ENCODE measurements around the gene SPANXD.

Gene SPANXD

GRCh38 chrX:141724186-141724585, 25.6 kb upstream of the SPANXD start:
- Histone ChIP-seq H3K9ac (no peak overlapping the region), H3K4me2 (ENCODE audit: low read length) (no peak overlapping the region), H3K4me1 (no peaks in the 10 kb centered on the region), H3K27me3 (ENCODE audit: control insufficient read depth, insufficient read depth, low read length) (no peaks in the 10 kb centered on the region), H3K36me3 (ENCODE audit: control insufficient read depth, insufficient read depth, low read length) (no peaks in the 10 kb centered on the region), H3K79me2 (no peaks in the 10 kb centered on the region), H3K4me3 (ENCODE audit: low read depth, low read length) (no peak overlapping the region), H3K9me3 (ENCODE audit: control insufficient read depth, low read length) (no peaks in the 10 kb centered on the region), H3K27ac (no peak overlapping the region), H2AFZ (no peak overlapping the region)
- TF ChIP-seq CTCF (IDR thresholded peaks at IDR 0.05): no peak

- H3K79me2 ChIP-seq: no peaks in the 10 kb centered on the region
- H2AFZ ChIP-seq: no peak overlapping the region
- no peaks in the 10 kb centered on the region for H3K27me3 ChIP-seq (ENCODE audit: control insufficient read depth, insufficient read depth, low read length)
- no peak overlapping the region for H3K4me3 ChIP-seq (ENCODE audit: low read depth, low read length)
- H3K36me3 ChIP-seq (ENCODE audit: control insufficient read depth, insufficient read depth, low read length): no peaks in the 10 kb centered on the region
- no peak overlapping the region for H3K27ac ChIP-seq
- H3K9ac ChIP-seq: no peak overlapping the region
- no peak overlapping the region for H3K4me2 ChIP-seq (ENCODE audit: low read length)
- no peaks in the 10 kb centered on the region for H3K9me3 ChIP-seq (ENCODE audit: control insufficient read depth, low read length)
- no peak for TF ChIP-seq CTCF (IDR thresholded peaks at IDR 0.05)
- no peaks in the 10 kb centered on the region for H3K4me1 ChIP-seq
These were observed 16.1 kb upstream of the SPANXD start for GRCh38 chrX:141714680-141715079.

GRCh38 chrX:141701072-141701471, 2.5 kb upstream of the SPANXD start:
- Histone ChIP-seq H3K9me3 (ENCODE audit: control insufficient read depth, low read length) (no peaks in the 10 kb centered on the region), H3K9ac (no peak overlapping the region), H3K4me2 (ENCODE audit: low read length) (no peak overlapping the region), H3K4me1 (no peaks in the 10 kb centered on the region), H3K4me3 (ENCODE audit: low read depth, low read length) (no peak overlapping the region), H3K79me2 (no peaks in the 10 kb centered on the region), H2AFZ (no peak overlapping the region), H3K27ac (no peak overlapping the region), H3K27me3 (ENCODE audit: control insufficient read depth, insufficient read depth, low read length) (no peaks in the 10 kb centered on the region), H3K36me3 (ENCODE audit: control insufficient read depth, insufficient read depth, low read length) (no peaks in the 10 kb centered on the region)
- TF ChIP-seq CTCF (IDR thresholded peaks at IDR 0.05): no peak

- no peak overlapping the region for H3K27ac ChIP-seq
- no peak overlapping the region for H2AFZ ChIP-seq
- H3K27me3 ChIP-seq (ENCODE audit: control insufficient read depth, insufficient read depth, low read length): no peaks in the 10 kb centered on the region
- no peak overlapping the region for H3K4me2 ChIP-seq (ENCODE audit: low read length)
- no peak for TF ChIP-seq CTCF (IDR thresholded peaks at IDR 0.05)
- no peaks in the 10 kb centered on the region for H3K79me2 ChIP-seq
- H3K36me3 ChIP-seq (ENCODE audit: control insufficient read depth, insufficient read depth, low read length): no peaks in the 10 kb centered on the region
- no peaks in the 10 kb centered on the region for H3K9me3 ChIP-seq (ENCODE audit: control insufficient read depth, low read length)
- no peaks in the 10 kb centered on the region for H3K4me1 ChIP-seq
- no peak overlapping the region for H3K9ac ChIP-seq
- H3K4me3 ChIP-seq (ENCODE audit: low read depth, low read length): no peak overlapping the region
These were observed 24.6 kb downstream of the SPANXD start for GRCh38 chrX:141673946-141674345.

- no peaks in the 10 kb centered on the region for H3K36me3 ChIP-seq (ENCODE audit: control insufficient read depth, insufficient read depth, low read length)
- no peaks in the 10 kb centered on the region for H3K9me3 ChIP-seq (ENCODE audit: control insufficient read depth, low read length)
- no peaks in the 10 kb centered on the region for H3K4me1 ChIP-seq
- H3K27ac ChIP-seq: no peak overlapping the region
- no peak overlapping the region for H3K9ac ChIP-seq
- H2AFZ ChIP-seq: no peak overlapping the region
- H3K27me3 ChIP-seq (ENCODE audit: control insufficient read depth, insufficient read depth, low read length): no peaks in the 10 kb centered on the region
- no peaks in the 10 kb centered on the region for H3K79me2 ChIP-seq
- no peak overlapping the region for H3K4me2 ChIP-seq (ENCODE audit: low read length)
- H3K4me3 ChIP-seq (ENCODE audit: low read depth, low read length): no peak overlapping the region
- TF ChIP-seq CTCF (IDR thresholded peaks at IDR 0.05): no peak
These were observed 28.9 kb downstream of the SPANXD start for GRCh38 chrX:141669689-141670088.
